Stomach (tissue), 9 donors: Measurements from ENCODE around the gene MPP1. TPM values are rescaled to one million over a fixed set of nuclear protein-coding genes. Genes with fewer than 3 reads are reported as not detected.

ENCODE experiments used
- DNase-seq, 2 donors: peaks; one replicate each; pipeline versions ENCODE4 v3.0.0 to v3.0.0-alpha.2; 2013 to 2019
- H3K27ac ChIP-seq, 5 donors: fragments of 200-600 bp in 4 of 5; sonication (generic) in 4 of 5; one replicate each; pipeline ENCODE4 v1.5.1; 2013 to 2019; ENCODE audit warnings: mild to moderate bottlenecking in 1 of 5, moderate library complexity in 1 of 5
- H3K27me3 ChIP-seq, 3 donors: fragments of 200-600 bp; sonication (generic); one replicate each; pipeline ENCODE4 v1.5.1; 2017 to 2019; ENCODE audit warnings: mixed run types in 1 of 3
- H3K36me3 ChIP-seq, 4 donors: fragments of 200-600 bp; sonication (generic); 1 replicate in 3 of 4; 2 replicates in 1 of 4; pipeline ENCODE4 v1.5.1; 2016 to 2019
- H3K4me1 ChIP-seq, 4 donors: fragments of 200-600 bp; sonication (generic); one replicate each; pipeline ENCODE4 v1.5.1; 2016 to 2019
- H3K4me3 ChIP-seq, 4 donors: fragments of 200-600 bp; sonication (generic) in 3 of 4; one replicate each; pipeline ENCODE4 v1.5.1; 2016 to 2019; ENCODE audit warnings: mild to moderate bottlenecking in 1 of 4
- H3K9me3 ChIP-seq, 4 donors: fragments of 200-600 bp; sonication (generic); one replicate each; pipeline ENCODE4 v1.5.1; 2016 to 2019
- CTCF ChIP-seq, 7 experiments: fragments of 450-650 bp in 4 of 7; fragments of 200-600 bp in 3 of 7; sonication (generic) in 3 of 7; IDR thresholded peaks; one replicate each; pipeline ENCODE4 v1.5.1; 2016 to 2019; ENCODE audit warnings: antibody characterized with exemption in 7 of 7, control low read depth in 2 of 7, mild to moderate bottlenecking in 1 of 7
- EP300 ChIP-seq: sonication (generic); formaldehyde crosslinking; IDR thresholded peaks from one replicate; pipeline ENCODE4 v1.6.1; 2017; ENCODE audit warnings: antibody characterized with exemption
- POLR2A ChIP-seq, 4 donors: fragments of 450-650 bp; IDR thresholded peaks; one replicate each; pipeline ENCODE4 v1.6.1; 2016; ENCODE audit warnings: antibody characterized with exemption in 4 of 4, control low read depth in 2 of 4, mild to moderate bottlenecking in 1 of 4, moderate library complexity in 1 of 4
- POLR2AphosphoS5 ChIP-seq, 3 donors: sonication (generic); formaldehyde crosslinking; IDR thresholded peaks; one replicate each; pipeline ENCODE4 v1.6.1; 2016; ENCODE audit warnings: antibody characterized with exemption in 3 of 3
- whole genome bisulfite sequencing, 5 donors: extraction: QIAGEN DNeasy Blood & Tissue Kit in 3 of 5; methylation state at CpG; one replicate each; pipeline versions ENCODE4 v1.1.5 to v1.1.7; 2013 to 2018; 5-methylcytosine and 5-hydroxymethylcytosine counted together
- intact Hi-C: fragments of 100-400 bp; cut with DNase I; formaldehyde crosslinking; loops from one replicate; pipeline ENCODE4 v1.15.1; 2023; ENCODE audit warnings: low total_unique reads
- polyA plus RNA-seq, 3 donors: library from polyadenylated mRNA; stranded (reverse); fragments of 200-250 nt; gene quantifications; one replicate each; pipeline ENCODE4 v1.2.3, GENCODE V29; 2013
- total RNA-seq, 5 donors: library from RNA; depleted of rRNA; stranded (reverse); fragments of >200 nt; gene quantifications; one replicate each; pipeline versions ENCODE4 v1.1.0 to v1.2.3, GENCODE V29; 2014 to 2016
- donor health status: healthy with polysubstance abuse.
- donor health status: Bipolar disorder and iron deficiency.
- donor health status: healthy.

The MPP1 gene
- total and polyA plus RNA-seq, 8 donors, result 3.5 to 26.4 (median 9.1) TPM

GRCh38 chrX:154738011-154738738 is 67.1 kb downstream of the MPP1 start:
- DNase-seq, result peak in 1 of 2 donors; percentile 71
- intact Hi-C loops, result no loop called here
- Histone ChIP-seq H3K4me1 (peaks cover 3 to 39% (median 17%) of the 10 kb centered on the region in 4 donors), H3K27me3 (peaks cover 0 to 4% (median 0%) of the 10 kb centered on the region in 3 donors), H3K27ac (peak overlapping the region in 4 of 5 donors; percentile 76 to 86 (median 82)), H3K4me3 (no peak overlapping the region), H3K36me3 (no peaks in the 10 kb centered on the region), H3K9me3 (no peaks in the 10 kb centered on the region)
- 21 to 49% (median 42%) methylated on average over 8 of the region's 8 CpGs for WGBS, 5 donors
- TF ChIP-seq POLR2AphosphoS5 (IDR thresholded peaks at IDR 0.05) (peak; percentile 29 to 67 (median 38)), CTCF (IDR thresholded peaks at IDR 0.05) (no peak)

- 78 to 87% (median 83%) methylated on average over 5 of the region's 5 CpGs for WGBS, 5 donors
- no peak for DNase-seq
- no peaks in the 10 kb centered on the region for H3K36me3 ChIP-seq
- no peaks in the 10 kb centered on the region for H3K9me3 ChIP-seq
- peak overlapping the region in 4 of 5 donors; percentile 76 to 86 (median 82) for H3K27ac ChIP-seq
- intact Hi-C loops, result no loop called here
- H3K27me3 ChIP-seq, result peaks cover 0 to 4% (median 0%) of the 10 kb centered on the region in 3 donors
- H3K4me1 ChIP-seq, result peaks cover 3 to 50% (median 23%) of the 10 kb centered on the region in 4 donors
- no peak for TF ChIP-seq POLR2A (IDR thresholded peaks at IDR 0.05)
- TF ChIP-seq POLR2AphosphoS5 (IDR thresholded peaks at IDR 0.05), result no peak
- no peak for TF ChIP-seq CTCF (IDR thresholded peaks at IDR 0.05)
- no peak for TF ChIP-seq EP300
- H3K4me3 ChIP-seq, result no peak overlapping the region
Measured at GRCh38 chrX:154737136-154737535, 68.1 kb downstream of the MPP1 start.

- peak overlapping the region; percentile 37 to 86 (median 80) for H3K27ac ChIP-seq
- 57 to 71% (median 68%) methylated on average over 6 to 7 of the region's 7 CpGs for WGBS, 5 donors
- TF ChIP-seq CTCF (IDR thresholded peaks at IDR 0.05), result no peak
- TF ChIP-seq POLR2AphosphoS5 (IDR thresholded peaks at IDR 0.05), result peak in 2 of 3 donors; percentile 32 to 77
- peaks cover 3 to 63% (median 31%) of the 10 kb centered on the region in 4 donors for H3K4me1 ChIP-seq
- no peaks in the 10 kb centered on the region for H3K36me3 ChIP-seq
- H3K27me3 ChIP-seq, result peaks cover 0 to 3% (median 0%) of the 10 kb centered on the region in 3 donors
- peak in 1 of 2 donors; percentile 65 for DNase-seq
- H3K9me3 ChIP-seq, result no peaks in the 10 kb centered on the region
- H3K4me3 ChIP-seq, result no peak overlapping the region
- intact Hi-C loops, result no loop called here
Measured at GRCh38 chrX:154735695-154736393, 69.4 kb downstream of the MPP1 start.

- 31 to 43% (median 32%) methylated on average over 8 of the region's 8 CpGs for WGBS, 5 donors
- no peak overlapping the region for H3K4me3 ChIP-seq
- peaks cover 11 to 79% (median 46%) of the 10 kb centered on the region in 4 donors for H3K4me1 ChIP-seq
- DNase-seq, result peak in 1 of 2 donors; percentile 60
- no peaks in the 10 kb centered on the region for H3K9me3 ChIP-seq
- intact Hi-C loops, result no loop called here
- no peak for TF ChIP-seq POLR2A (IDR thresholded peaks at IDR 0.05)
- no peak for TF ChIP-seq EP300
- peak in 2 of 3 donors; percentile 5 to 27 for TF ChIP-seq POLR2AphosphoS5 (IDR thresholded peaks at IDR 0.05)
- no peaks in the 10 kb centered on the region for H3K27me3 ChIP-seq
- no peaks in the 10 kb centered on the region for H3K36me3 ChIP-seq
- peak overlapping the region; percentile 41 to 86 (median 80) for H3K27ac ChIP-seq
Measured at GRCh38 chrX:154734061-154734781, 71.1 kb downstream of the MPP1 start.
